ENCODE measurements around the gene MYLK.
"Not testable (repeated sequence)": the region's sequence is repeated elsewhere in the genome, so short reads cannot be mapped to it uniquely, and the experiment has no call there.

Gene MYLK

DNA sequence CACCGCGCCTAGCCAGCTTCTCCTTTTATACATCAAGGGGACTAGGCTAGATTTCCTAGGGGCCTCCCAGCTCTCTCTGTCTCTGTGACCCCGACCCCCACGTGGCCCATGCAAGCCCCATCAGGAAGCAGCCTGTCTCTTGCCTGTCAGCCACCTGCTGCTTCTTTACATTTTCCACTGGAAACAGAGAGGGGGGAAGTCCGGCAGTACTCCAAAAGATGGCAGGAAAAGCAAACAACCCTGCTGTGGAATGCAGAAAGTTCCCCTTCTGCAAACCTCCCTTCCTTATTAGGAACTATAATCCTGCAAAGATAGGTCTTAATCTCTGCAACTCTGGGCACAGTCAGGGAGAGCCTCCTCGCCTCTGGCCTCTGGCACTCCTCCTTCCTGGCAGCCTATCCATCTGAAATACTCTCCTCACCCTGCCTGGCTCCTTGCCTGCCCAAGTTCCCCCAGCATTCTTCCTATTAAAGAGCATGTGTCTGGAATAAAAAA, 251.9 kb downstream of the MYLK start:
- DNase-seq, result peak; percentile 54
- in situ Hi-C loops (cut with MboI; ENCODE audit: low pct_unique_long_range_greater_than_20kb, low sequenced_read_pairs), result no loop called here

- in situ Hi-C loops (cut with MboI; ENCODE audit: low pct_unique_long_range_greater_than_20kb, low sequenced_read_pairs), result no loop called here
- DNase-seq, result no peak
Measured at GRCh38 chr3:123629747-123630047, 254.4 kb downstream of the MYLK start.

DNA sequence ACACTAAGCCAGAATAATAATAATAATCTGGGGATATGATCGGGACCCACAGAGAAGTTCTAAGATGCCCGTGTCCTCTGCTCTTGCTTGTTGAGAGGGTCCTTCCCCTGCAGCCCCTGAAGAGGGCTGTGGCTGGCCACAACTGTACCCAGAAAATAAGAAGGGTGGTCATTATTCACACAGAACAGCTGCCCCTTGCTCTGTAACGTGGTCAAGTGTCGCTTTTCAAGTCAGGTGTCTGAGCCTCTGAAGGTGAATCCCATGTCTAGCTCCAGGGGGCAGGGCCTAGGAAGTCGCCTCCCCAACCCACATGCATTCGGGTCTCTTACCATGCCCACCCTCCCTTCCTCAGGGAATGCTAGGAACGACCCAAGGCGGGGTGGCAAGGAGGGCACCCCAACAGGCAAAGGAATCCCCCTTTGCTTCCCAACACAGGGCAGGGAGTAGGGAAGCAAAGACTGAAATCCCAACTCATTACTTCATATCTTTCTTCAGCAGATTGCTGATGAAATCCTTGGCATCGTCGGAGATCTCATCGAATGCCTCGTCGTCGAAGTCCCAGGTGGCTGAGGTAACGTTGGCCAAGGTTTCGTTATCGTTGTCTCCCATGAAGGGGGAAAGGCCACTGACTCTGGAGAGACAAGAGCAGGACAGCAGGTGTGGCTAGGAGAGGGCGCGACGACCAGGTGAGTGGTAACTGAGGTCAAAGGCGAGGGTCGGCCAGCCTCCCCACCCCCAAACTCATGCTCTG, 255.0 kb downstream of the MYLK start:
- in situ Hi-C loops (cut with MboI; ENCODE audit: low pct_unique_long_range_greater_than_20kb, low sequenced_read_pairs), result no loop called here

DNA sequence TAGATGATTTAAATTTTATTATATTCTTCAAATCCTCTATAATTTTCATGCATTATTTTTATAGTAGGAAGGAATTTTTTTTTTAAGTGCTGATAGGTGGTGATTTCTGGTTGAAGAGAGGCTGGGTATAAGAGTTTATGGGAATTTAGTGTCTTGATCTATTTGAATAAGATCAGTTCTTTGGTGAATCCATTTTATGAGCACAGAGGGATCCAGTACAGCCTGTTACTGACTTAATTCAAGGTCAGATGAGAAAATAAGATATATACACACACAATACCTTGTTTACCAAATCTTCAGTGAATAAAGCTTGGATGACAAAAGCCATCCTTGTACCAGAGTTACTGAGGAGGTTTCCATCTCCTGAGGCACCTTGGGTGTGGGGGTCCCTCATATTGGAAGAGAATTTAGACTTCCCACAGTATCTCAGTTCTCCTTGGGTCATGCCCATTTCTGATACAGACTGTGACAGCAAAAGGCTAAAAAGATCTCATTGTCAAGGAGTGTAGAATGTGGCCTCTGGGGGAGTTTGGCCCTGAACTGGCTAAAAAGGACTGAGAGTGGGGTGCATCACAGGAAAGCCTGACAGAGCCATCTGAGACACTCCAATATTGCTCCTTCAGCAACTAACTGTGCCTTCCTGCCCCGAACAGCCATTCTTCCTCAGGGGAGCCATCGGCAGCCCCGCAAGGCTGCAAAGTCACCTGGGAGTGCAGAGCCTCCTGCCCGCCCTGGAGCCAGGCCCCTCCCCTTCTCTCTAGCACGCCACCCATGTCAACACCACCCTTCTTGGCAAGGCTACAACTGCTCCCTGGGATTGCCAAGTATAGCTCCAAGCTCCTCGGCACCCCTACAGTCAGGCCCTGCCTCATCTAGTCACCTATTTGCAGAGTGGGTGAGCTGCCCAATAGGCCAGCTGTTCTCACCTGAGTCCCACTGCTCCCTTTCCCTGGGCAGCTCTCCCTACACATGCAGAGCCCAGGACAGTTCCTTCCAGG, 256.2 kb downstream of the MYLK start:
- in situ Hi-C loops (cut with MboI; ENCODE audit: low pct_unique_long_range_greater_than_20kb, low sequenced_read_pairs), result no loop called here
- no peak for DNase-seq

More for the DNA sequence above, 255.0 kb downstream of the MYLK start:
- no peak for DNase-seq

DNA sequence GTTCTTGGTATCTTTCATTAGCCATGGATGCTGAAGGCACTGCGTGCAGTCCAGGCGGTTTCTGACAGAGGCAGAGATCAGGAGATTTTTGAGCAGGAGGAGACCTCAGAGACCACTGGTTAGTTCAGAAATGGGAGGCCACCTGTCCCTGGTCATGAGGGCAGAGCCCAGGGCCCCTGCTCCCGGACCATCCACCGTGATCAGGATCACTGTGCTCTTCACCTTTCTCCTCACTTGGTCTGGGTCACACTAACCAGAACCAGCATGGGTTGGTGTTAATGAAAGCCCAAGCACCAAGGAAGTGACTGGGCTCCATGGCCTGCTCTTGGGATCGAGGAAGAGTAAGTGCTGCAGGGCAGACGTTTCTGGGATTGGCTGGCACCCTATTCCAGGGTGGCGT, 257.3 kb downstream of the MYLK start:
- in situ Hi-C loops (cut with MboI; ENCODE audit: low pct_unique_long_range_greater_than_20kb, low sequenced_read_pairs), result no loop called here
- DNase-seq, result no peak

- DNase-seq, result no peak
- in situ Hi-C loops (cut with MboI; ENCODE audit: low pct_unique_long_range_greater_than_20kb, low sequenced_read_pairs), result no loop called here
Measured at GRCh38 chr3:123624302-123624701, 259.8 kb downstream of the MYLK start.

- no peak for DNase-seq
- in situ Hi-C loops (cut with MboI; ENCODE audit: low pct_unique_long_range_greater_than_20kb, low sequenced_read_pairs), result no loop called here
Measured at GRCh38 chr3:123623346-123623880, 260.7 kb downstream of the MYLK start.

GRCh38 chr3:123622766-123623165, 261.4 kb downstream of the MYLK start:
- DNase-seq, result no peak
- in situ Hi-C loops (cut with MboI; ENCODE audit: low pct_unique_long_range_greater_than_20kb, low sequenced_read_pairs), result no loop called here

DNA sequence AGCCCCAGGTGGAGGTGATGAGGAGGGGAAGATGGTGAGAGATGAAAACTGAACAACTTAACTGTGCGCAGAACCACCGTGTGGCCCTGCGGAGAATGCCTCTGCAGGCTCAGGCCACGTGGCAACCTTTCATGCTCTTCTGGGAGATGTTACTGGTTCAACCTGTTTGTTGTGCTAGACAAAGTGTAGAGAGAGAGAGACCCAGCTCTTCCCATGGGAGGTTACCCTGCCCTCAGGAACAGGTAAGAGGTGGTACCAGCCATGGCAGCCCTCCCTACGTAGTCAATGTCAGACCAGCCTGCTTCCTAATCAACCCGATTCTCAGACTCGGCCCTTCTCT, 262.3 kb downstream of the MYLK start:
- DNase-seq, result no peak
- in situ Hi-C loops (cut with MboI; ENCODE audit: low pct_unique_long_range_greater_than_20kb, low sequenced_read_pairs), result no loop called here

DNA sequence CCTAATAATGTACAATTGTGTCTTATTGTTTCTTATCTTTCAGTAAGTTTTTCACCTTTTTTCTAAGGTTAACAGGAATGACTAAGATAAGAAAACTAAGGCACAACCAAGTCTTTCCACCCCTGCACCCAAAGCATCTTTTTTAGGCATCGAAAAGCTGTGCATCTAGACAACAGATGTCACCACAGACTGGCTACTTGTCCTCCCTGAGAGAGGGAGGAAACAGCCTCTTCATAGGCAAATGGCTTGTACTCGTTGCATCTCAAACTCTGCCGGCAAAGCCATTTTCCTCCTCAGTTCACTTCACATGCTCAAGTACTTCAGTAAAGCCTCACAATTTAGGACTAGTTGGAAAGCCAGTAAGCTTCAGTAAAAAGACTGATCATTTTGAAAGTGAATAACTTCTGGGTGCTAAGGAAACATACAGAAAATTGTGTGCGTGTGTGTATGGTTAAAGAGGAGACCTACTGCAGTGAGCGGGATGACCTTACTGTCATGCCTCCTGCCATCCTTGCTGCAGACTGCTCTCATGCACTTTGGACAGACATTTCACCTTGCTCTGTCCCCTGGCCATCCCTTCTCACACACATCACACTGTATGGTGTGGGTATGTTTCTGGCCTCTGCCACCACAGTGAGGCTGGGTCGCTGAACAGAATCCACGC, 262.8 kb downstream of the MYLK start:
- in situ Hi-C loops (cut with MboI; ENCODE audit: low pct_unique_long_range_greater_than_20kb, low sequenced_read_pairs), result no loop called here
- no peak for DNase-seq

DNA sequence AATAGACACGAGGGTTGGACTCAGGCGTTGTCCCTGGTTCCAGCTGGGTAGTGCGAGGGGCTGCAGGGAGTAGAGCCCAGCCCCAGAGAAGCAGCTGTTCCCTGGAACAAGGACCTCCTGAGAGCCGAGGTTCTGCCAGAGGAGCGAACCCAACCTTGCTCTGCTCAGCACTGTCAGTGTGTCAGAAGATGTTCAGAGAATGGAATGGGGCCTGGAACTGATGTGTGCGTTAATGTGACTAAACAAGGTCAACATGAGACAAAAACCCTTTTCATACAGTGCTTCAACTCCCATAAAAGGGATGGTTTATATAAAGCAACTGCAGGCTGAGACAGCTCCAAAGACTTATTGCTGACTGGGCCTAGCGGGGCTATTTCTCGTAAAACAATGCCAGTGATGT, 263.8 kb downstream of the MYLK start:
- DNase-seq, result no peak
- in situ Hi-C loops (cut with MboI; ENCODE audit: low pct_unique_long_range_greater_than_20kb, low sequenced_read_pairs), result no loop called here

GRCh38 chr3:123618768-123619484, 265.2 kb downstream of the MYLK start:
- peak; percentile 87 for DNase-seq

DNA sequence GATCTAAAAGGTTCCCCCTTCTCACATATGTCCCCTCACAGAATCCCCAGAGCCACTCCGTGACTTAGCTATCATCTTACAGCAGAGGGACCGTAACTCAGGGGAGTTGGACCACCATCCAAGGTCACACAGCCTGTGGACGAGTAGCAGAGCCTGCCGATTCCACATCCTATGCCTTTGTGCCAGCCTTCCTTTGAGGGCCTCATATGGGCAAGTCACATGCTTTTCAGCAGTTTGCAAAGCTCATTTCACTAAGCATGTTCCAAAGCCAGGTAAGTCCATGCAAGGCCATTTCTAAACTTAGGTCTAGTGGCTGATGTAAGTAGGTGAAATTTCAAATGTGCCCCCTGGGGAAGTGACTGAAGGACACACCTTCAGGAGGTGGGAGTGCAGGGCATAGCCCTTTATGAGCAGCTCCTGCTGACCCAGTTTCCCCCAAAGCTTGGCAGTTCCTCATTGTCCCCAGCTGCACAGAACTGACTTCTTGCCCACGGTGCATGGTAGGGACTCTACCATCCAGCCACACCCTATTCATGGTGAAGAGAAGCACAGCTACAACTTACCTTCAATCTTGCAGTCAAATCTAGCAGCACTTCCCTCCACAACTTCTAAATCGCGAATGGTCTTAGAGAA, 265.9 kb downstream of the MYLK start:
- no peak for DNase-seq
- in situ Hi-C loops (cut with MboI; ENCODE audit: low pct_unique_long_range_greater_than_20kb, low sequenced_read_pairs), result no loop called here

More at GRCh38 chr3:123618768-123619484, 265.2 kb downstream of the MYLK start:
- in situ Hi-C loops (cut with MboI; ENCODE audit: low pct_unique_long_range_greater_than_20kb, low sequenced_read_pairs), result no loop called here

DNA sequence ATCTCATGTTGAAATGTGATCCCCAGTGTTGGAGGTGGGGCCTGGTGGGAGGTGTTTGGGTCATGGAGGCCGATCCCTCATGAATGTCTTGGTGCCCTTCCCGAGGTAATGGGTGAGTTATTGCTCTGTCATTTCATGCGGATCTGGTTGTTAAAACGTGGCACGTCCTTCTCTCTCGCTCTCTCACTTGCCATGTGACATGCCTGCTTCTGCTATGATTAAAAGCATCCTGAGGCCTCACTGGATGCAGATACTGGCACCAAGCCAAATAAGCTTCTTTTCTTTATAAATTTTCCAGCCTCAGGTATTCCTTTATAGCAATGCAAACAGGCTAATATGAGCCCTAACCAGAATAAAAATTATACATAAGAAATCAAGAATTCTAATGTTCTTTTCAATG, 267.5 kb downstream of the MYLK start:
- DNase-seq, result no peak
- in situ Hi-C loops (cut with MboI; ENCODE audit: low pct_unique_long_range_greater_than_20kb, low sequenced_read_pairs), result no loop called here

- in situ Hi-C loops (cut with MboI; ENCODE audit: low pct_unique_long_range_greater_than_20kb, low sequenced_read_pairs), result no loop called here
- DNase-seq, result no peak
Measured at GRCh38 chr3:123613543-123613942, 270.6 kb downstream of the MYLK start.

- in situ Hi-C loops (cut with MboI; ENCODE audit: low pct_unique_long_range_greater_than_20kb, low sequenced_read_pairs); DNase-seq: not testable (repeated sequence)
Measured at GRCh38 chr3:123611674-123612073, 272.5 kb downstream of the MYLK start.

GRCh38 chr3:123611082-123611481, 273.1 kb downstream of the MYLK start:
- DNase-seq, result peak; percentile 51
- in situ Hi-C loops (cut with MboI; ENCODE audit: low pct_unique_long_range_greater_than_20kb, low sequenced_read_pairs), result no loop called here

DNA sequence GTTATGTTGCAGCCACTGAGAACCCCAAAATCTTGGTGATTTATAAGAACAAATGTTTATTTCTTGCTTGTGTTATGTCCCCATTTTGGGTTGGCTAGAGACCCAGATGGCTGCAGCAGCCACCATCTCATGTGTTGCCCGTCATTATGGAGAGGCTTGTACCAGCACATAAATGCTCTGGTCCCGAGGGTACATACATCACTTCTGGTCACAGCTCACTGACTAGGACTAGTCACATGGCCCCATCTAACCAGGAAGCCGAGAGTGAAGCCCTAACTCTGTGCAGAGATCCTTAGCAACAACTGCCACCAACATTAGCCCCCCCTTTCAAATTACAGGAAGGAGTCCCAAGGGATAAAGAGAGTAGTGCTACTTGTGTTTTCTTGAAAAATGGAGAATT, 273.8 kb downstream of the MYLK start:
- peak; percentile 68 for DNase-seq
- in situ Hi-C loops (cut with MboI; ENCODE audit: low pct_unique_long_range_greater_than_20kb, low sequenced_read_pairs), result no loop called here
